ENCODE data around the gene EIF2B2. TPM values are rescaled to one million over a fixed set of nuclear protein-coding genes. Genes with fewer than 3 reads are reported as not detected.

The EIF2B2 gene
- total RNA-seq, 4 donors from 2014 or later: 23.3 to 58.0 (median 45.9) TPM

DNA sequence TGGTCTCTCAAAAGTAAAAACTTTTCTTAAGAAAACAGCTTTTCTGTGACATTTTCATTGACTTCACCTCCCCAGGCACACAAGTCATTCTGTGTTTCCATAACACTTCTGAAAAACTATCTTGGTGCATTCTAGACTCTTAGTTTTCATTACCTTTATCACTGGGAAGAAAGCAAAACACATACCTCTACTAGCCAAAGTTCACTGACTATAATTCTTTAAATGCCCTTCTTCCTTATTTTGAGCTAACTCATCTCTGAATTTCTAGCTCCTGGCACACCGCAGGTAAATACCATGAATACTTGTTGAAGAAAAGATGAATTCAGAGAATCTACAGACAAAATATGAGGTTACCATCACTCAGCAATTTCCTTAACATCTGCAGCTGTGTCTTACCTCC is 27.4 kb downstream of the EIF2B2 start:
- intact Hi-C loops (cut with DNase I): no loop called here
- no peaks in the 10 kb centered on the region for H3K9me3 ChIP-seq
- 0% methylated on average over 1 of the region's 1 CpG for whole genome bisulfite sequencing
- TF ChIP-seq, protein P1, sequence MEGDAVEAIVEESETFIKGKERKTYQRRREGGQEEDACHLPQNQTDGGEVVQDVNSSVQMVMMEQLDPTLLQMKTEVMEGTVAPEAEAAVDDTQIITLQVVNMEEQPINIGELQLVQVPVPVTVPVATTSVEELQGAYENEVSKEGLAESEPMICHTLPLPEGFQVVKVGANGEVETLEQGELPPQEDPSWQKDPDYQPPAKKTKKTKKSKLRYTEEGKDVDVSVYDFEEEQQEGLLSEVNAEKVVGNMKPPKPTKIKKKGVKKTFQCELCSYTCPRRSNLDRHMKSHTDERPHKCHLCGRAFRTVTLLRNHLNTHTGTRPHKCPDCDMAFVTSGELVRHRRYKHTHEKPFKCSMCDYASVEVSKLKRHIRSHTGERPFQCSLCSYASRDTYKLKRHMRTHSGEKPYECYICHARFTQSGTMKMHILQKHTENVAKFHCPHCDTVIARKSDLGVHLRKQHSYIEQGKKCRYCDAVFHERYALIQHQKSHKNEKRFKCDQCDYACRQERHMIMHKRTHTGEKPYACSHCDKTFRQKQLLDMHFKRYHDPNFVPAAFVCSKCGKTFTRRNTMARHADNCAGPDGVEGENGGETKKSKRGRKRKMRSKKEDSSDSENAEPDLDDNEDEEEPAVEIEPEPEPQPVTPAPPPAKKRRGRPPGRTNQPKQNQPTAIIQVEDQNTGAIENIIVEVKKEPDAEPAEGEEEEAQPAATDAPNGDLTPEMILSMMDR (IDR thresholded peaks at IDR 0.05): no peak
- no peak for TF ChIP-seq EP300 (IDR thresholded peaks at IDR 0.05)
- no peak for TF ChIP-seq POLR2AphosphoS5 (IDR thresholded peaks at IDR 0.05)
- TF ChIP-seq POLR2A (IDR thresholded peaks at IDR 0.05; ENCODE audit: low read depth): no peak
- DNase-seq (ENCODE audit: extremely low spot score): no peak
- peaks cover 17 to 85% (median 70%) of the 10 kb centered on the region in 4 donors for H3K36me3 ChIP-seq
- no peak overlapping the region for H3K27ac ChIP-seq (replicated peaks in 1 of 4)
- H3K4me1 ChIP-seq: no peaks in the 10 kb centered on the region
- H3K4me3 ChIP-seq: no peak overlapping the region
- no peaks in the 10 kb centered on the region for H3K27me3 ChIP-seq

DNA sequence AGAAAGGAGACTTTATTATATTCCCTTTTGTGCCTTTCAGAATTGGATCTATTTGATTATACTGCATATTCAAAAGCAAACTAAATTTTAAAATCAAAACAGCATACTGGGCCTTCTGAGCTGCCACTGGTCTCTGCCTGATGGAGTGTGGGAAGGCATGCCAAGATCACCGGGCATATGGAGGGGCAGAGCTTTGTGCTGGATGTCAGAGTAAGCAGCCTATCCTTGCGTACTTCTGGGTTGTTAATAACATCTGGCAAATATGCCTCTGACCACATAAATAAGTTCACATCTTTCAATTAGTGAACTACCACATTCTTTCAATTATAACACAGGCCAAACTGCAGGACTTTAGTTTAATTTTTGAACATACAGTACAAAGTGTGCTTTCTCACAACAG is 30.2 kb downstream of the EIF2B2 start:
- peaks cover 25 to 92% (median 72%) of the 10 kb centered on the region in 4 donors for H3K36me3 ChIP-seq
- WGBS: 93% methylated on average over 2 of the region's 2 CpGs
- intact Hi-C loops (cut with DNase I): no loop called here

DNA sequence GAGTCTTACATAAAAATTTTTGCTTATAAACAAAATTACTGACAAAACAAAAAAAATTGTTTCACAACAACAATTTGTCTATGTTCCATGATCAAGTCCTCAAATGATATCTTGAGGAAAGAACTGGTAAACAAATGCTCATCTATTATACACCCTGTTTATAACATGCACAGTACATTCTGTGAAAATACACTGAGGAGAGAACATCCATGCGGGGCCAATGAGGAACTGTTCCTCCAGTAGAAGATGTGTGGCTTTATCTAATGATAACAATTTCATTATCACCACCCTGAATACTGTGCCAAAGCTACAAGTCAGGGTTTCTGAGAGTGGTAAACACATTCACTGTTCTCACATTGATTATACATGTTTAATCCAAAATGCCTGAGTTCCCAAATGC is 37.8 kb downstream of the EIF2B2 start:
- intact Hi-C loops (cut with DNase I): loop anchor here (1.0 kb wide), 1 partner anchor 9 kb away; no protein-coding TSS in a partner anchor
- no peak overlapping the region for H3K27ac ChIP-seq (replicated peaks in 1 of 4)
- H3K36me3 ChIP-seq: peaks cover 13 to 66% (median 41%) of the 10 kb centered on the region in 4 donors
- WGBS: 88% methylated on average over 1 of the region's 1 CpG
- H3K4me1 ChIP-seq: peaks cover 3 to 37% (median 34%) of the 10 kb centered on the region in 4 donors
- no peaks in the 10 kb centered on the region for H3K9me3 ChIP-seq
- H3K4me3 ChIP-seq: no peak overlapping the region
- TF ChIP-seq EP300 (IDR thresholded peaks at IDR 0.05) (no peak), POLR2AphosphoS5 (IDR thresholded peaks at IDR 0.05) (no peak), POLR2A (IDR thresholded peaks at IDR 0.05; ENCODE audit: low read depth) (no peak)
- TF ChIP-seq, protein P1 (IDR thresholded peaks at IDR 0.05): no peak
- no peaks in the 10 kb centered on the region for H3K27me3 ChIP-seq
- DNase-seq (ENCODE audit: extremely low spot score): no peak

More for the DNA sequence above, 30.2 kb downstream of the EIF2B2 start:
- no peak for DNase-seq (ENCODE audit: extremely low spot score)
- Histone ChIP-seq H3K27me3 (no peaks in the 10 kb centered on the region), H3K9me3 (no peaks in the 10 kb centered on the region), H3K4me3 (no peak overlapping the region), H3K4me1 (no peaks in the 10 kb centered on the region), H3K27ac (replicated peaks in 1 of 4) (no peak overlapping the region)
- TF ChIP-seq POLR2AphosphoS5 (IDR thresholded peaks at IDR 0.05) (no peak), EP300 (IDR thresholded peaks at IDR 0.05) (no peak), POLR2A (IDR thresholded peaks at IDR 0.05; ENCODE audit: low read depth) (no peak)
- TF ChIP-seq, protein P1 (IDR thresholded peaks at IDR 0.05): no peak

DNA sequence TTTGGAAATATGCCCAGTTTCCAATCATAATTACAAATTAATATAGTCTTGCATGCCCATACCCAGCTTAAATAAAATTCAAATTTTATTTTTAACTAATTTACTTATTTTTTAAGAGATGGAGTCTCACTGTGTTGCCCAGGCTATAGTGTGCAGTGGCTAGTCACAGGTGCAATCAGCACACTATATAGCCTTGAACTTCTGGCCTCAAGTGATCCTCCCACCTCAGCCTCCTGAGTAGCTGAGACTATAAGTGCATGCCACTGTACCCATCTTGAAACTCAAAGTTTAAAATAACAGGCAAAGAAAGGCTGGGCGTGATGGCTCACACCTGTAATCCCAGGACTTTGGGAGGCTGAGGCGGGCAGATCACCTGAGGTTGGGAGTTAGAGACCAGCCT is 38.2 kb downstream of the EIF2B2 start:
- 92% methylated on average over 2 of the region's 2 CpGs for WGBS
- DNase-seq (ENCODE audit: extremely low spot score): no peak
- peaks cover 6 to 42% (median 39%) of the 10 kb centered on the region in 4 donors for H3K4me1 ChIP-seq
- no peaks in the 10 kb centered on the region for H3K27me3 ChIP-seq
- no peak overlapping the region for H3K4me3 ChIP-seq
- peaks cover 13 to 62% (median 38%) of the 10 kb centered on the region in 4 donors for H3K36me3 ChIP-seq
- intact Hi-C loops (cut with DNase I): loop anchor here (1.0 kb wide), 1 partner anchor 10 kb away; no protein-coding TSS in a partner anchor
- H3K27ac ChIP-seq (replicated peaks in 1 of 4): no peak overlapping the region
- H3K9me3 ChIP-seq: no peaks in the 10 kb centered on the region
- TF ChIP-seq EP300 (IDR thresholded peaks at IDR 0.05) (no peak), POLR2AphosphoS5 (IDR thresholded peaks at IDR 0.05) (no peak), POLR2A (IDR thresholded peaks at IDR 0.05; ENCODE audit: low read depth) (no peak)
- TF ChIP-seq, protein P1 (IDR thresholded peaks at IDR 0.05): no peak

DNA sequence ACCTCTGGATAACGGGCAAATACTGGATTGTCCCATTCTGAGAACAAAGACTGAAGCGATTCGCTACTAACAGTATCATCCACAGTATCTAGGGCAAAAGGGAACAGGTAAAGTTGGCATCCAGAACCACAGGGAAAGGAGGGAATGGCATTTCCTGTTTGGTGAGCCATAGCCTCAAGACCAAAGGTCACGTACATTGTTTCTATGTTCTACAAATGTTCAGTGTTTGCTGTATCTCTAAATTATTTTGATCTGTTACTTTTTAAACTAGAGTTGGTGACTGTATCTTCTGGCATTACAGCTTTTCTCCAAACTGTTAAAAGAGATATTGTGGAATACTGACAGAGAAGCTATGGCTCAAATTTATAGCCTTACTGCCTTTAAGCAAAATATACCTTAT is 38.9 kb downstream of the EIF2B2 start:
- Histone ChIP-seq H3K9me3 (no peaks in the 10 kb centered on the region), H3K4me1 (peaks cover 9 to 47% (median 44%) of the 10 kb centered on the region in 4 donors), H3K27ac (replicated peaks in 1 of 4) (no peak overlapping the region), H3K36me3 (peaks cover 13 to 55% (median 34%) of the 10 kb centered on the region in 4 donors), H3K4me3 (no peak overlapping the region), H3K27me3 (no peaks in the 10 kb centered on the region)
- no peak for DNase-seq (ENCODE audit: extremely low spot score)
- intact Hi-C loops (cut with DNase I): no loop called here
- 90% methylated on average over 4 of the region's 4 CpGs for WGBS
- TF ChIP-seq POLR2A (IDR thresholded peaks at IDR 0.05; ENCODE audit: low read depth) (no peak), POLR2AphosphoS5 (IDR thresholded peaks at IDR 0.05) (no peak), EP300 (IDR thresholded peaks at IDR 0.05) (no peak)
- TF ChIP-seq, protein P1 (IDR thresholded peaks at IDR 0.05): no peak
